ENCODE data around the gene MSI1.

DNA sequence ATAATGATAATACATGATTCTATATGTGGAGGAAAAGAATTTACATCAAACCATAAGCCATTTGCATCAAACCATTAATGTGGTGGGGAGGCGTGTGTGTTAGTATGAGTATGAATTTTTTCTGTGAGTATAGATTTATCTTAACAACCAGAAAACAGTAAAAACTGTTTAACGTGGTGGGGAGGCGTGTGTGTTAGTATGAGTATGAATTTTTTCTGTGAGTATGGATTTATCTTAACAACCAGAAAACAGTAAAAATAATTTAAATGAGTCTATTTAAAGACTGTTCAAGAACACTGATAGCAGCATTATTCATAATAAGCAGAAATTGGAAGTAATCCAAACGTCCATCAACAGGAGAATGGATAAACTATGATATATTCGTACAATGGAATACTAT lies 9.1 kb upstream of the MSI1 start:
- TF ChIP-seq POLR2A (IDR thresholded peaks at IDR 0.05) (no peak), CTCF (IDR thresholded peaks at IDR 0.05 in 4 of 5, conservative IDR thresholded peaks at IDR 0.05 in 1 of 5) (no peak)

Data from gastrocnemius medialis (tissue), 4 donors.